GM23338 (cell line): ENCODE measurements around the gene TP53BP1. TPM values are rescaled to one million over a fixed set of nuclear protein-coding genes. Genes with fewer than 3 reads are reported as not detected.
A peak's percentile ranks its signal among the peaks of the same experiment; 100 is the strongest.

ENCODE experiments used
- ATAC-seq: fragments of 200-7000 bp; cut with Tn5 transposase; 3 replicates; pipeline ENCODE4 v1.9.1; 2020
- DNase-seq: peaks from one replicate; pipeline ENCODE4 v3.0.0-alpha.2; 2015; ENCODE audit warnings: low spot score
- H2AFZ ChIP-seq: fragments of 200-600 bp; sonication (generic); 2 replicates; pipeline ENCODE4 v1.8.0; 2016; ENCODE audit warnings: antibody characterized with exemption, mild to moderate bottlenecking, moderate library complexity
- H3F3A ChIP-seq: fragments of 200-600 bp; sonication (generic); replicated peaks from 2 replicates; pipeline ENCODE4 v1.8.0; 2017; ENCODE audit warnings: antibody characterized with exemption, mixed run types, low read depth
- H3K27ac ChIP-seq: fragments of 200-600 bp; sonication (generic); 2 replicates; pipeline ENCODE4 v1.6.1; 2016; ENCODE audit warnings: low read depth
- H3K27me3 ChIP-seq: fragments of 200-600 bp; sonication (generic); 2 replicates; pipeline ENCODE4 v1.8.0; 2016; ENCODE audit warnings: mild to moderate bottlenecking, mixed run types, moderate library complexity; ENCODE audit not compliant: insufficient read depth
- H3K36me3 ChIP-seq: fragments of 200-600 bp; sonication (generic); 2 replicates; pipeline ENCODE4 v1.8.0; 2016; ENCODE audit warnings: mild to moderate bottlenecking; ENCODE audit not compliant: insufficient read depth
- H3K4me1 ChIP-seq: fragments of 200-600 bp; sonication (generic); 2 replicates; pipeline ENCODE4 v1.8.0; 2016; ENCODE audit warnings: mild to moderate bottlenecking, moderate library complexity; ENCODE audit not compliant: insufficient read depth
- H3K4me2 ChIP-seq: fragments of 200-600 bp; sonication (generic); 2 replicates; pipeline ENCODE4 v1.7.1; 2017; ENCODE audit warnings: mixed run types
- H3K4me3 ChIP-seq: fragments of 200-600 bp; sonication (generic); 2 replicates; pipeline ENCODE4 v1.6.1; 2016; ENCODE audit warnings: mixed run types
- H3K79me2 ChIP-seq: fragments of 200-600 bp; sonication (generic); replicated peaks from 2 replicates; pipeline ENCODE4 v1.8.0; 2017; ENCODE audit warnings: mild to moderate bottlenecking; ENCODE audit not compliant: insufficient read depth
- H3K9me2 ChIP-seq: fragments of 200-600 bp; sonication (generic); 2 replicates; pipeline ENCODE4 v1.8.0; 2017; ENCODE audit not compliant: insufficient read depth
- H4K20me1 ChIP-seq: fragments of 200-600 bp; sonication (generic); replicated peaks from 2 replicates; pipeline ENCODE4 v1.8.0; 2017; ENCODE audit warnings: mild to moderate bottlenecking; ENCODE audit not compliant: insufficient read depth
- H3K27ac Mint-ChIP-seq: 2 replicates; pipeline ENCODE4 v1.8.0; 2020; ENCODE audit warnings: inconsistent platforms, mild to moderate bottlenecking, moderate library complexity, mixed read lengths
- H3K27me3 Mint-ChIP-seq: 3 replicates; pipeline ENCODE4 v1.8.0; 2022; ENCODE audit warnings: low read depth, mild to moderate bottlenecking, moderate library complexity, mixed read lengths, inconsistent platforms; ENCODE audit not compliant: insufficient read depth, poor library complexity
- H3K36me3 Mint-ChIP-seq: 3 replicates; pipeline ENCODE4 v1.8.0; 2021; ENCODE audit warnings: low read depth, mild to moderate bottlenecking, inconsistent platforms, moderate library complexity, mixed read lengths
- H3K4me1 Mint-ChIP-seq: 3 replicates; pipeline ENCODE4 v1.8.0; 2020; ENCODE audit warnings: mild to moderate bottlenecking, inconsistent platforms, mixed read lengths
- H3K4me3 Mint-ChIP-seq: 3 replicates; pipeline ENCODE4 v1.8.0; 2021; ENCODE audit warnings: moderate library complexity, mild to moderate bottlenecking, inconsistent platforms, mixed read lengths
- H3K9me3 Mint-ChIP-seq: 3 replicates; pipeline ENCODE4 v1.8.0; 2020; ENCODE audit warnings: moderate library complexity, mild to moderate bottlenecking, inconsistent platforms, mixed read lengths
- CREB1 ChIP-seq: fragments of 250-450 bp; sonication (Bioruptor Pico); IDR thresholded peaks from 2 replicates; pipeline ENCODE4 v1.5.0; 2020; ENCODE audit warnings: low read depth, mild to moderate bottlenecking, moderate library complexity
- EZH2 ChIP-seq: fragments of 200-600 bp; sonication (generic); IDR thresholded peaks from one replicate; pipeline ENCODE4 v1.8.0; 2017; ENCODE audit warnings: antibody characterized with exemption, mild to moderate bottlenecking, low read depth; ENCODE audit not compliant: unreplicated experiment
- EZH2phosphoT487 ChIP-seq: fragments of 200-600 bp; sonication (generic); IDR thresholded peaks from one replicate; pipeline ENCODE4 v1.8.1; 2018; ENCODE audit warnings: antibody characterized with exemption; ENCODE audit not compliant: unreplicated experiment
- JUNB ChIP-seq: IDR thresholded peaks from one replicate; pipeline ENCODE4 v1.6.1; 2016; ENCODE audit warnings: antibody characterized with exemption; ENCODE audit not compliant: unreplicated experiment
- NANOG ChIP-seq: IDR thresholded peaks from 2 replicates; pipeline ENCODE4 v1.6.1; 2016; ENCODE audit warnings: antibody characterized with exemption, borderline replicate concordance
- POLR2AphosphoS5 ChIP-seq: IDR thresholded peaks from 2 replicates; pipeline ENCODE4 v1.6.1; 2016; ENCODE audit warnings: antibody characterized with exemption, low read depth
- STAT1 ChIP-seq: IDR thresholded peaks from one replicate; pipeline ENCODE4 v1.6.1; 2016; ENCODE audit warnings: antibody characterized with exemption; ENCODE audit not compliant: unreplicated experiment
- polyA plus RNA-seq: library from polyadenylated mRNA; unstranded; fragments of >200 nt; fragmentation: Nextera tagmentation; extraction: Ambion mirVana; gene quantifications from 2 replicates; pipeline ENCODE4 v1.2.1, GENCODE V29; 2016
- total RNA-seq: library from RNA; depleted of rRNA; stranded (reverse); fragments of >200 nt; shearing (Covaris generic); gene quantifications from 2 replicates; pipeline ENCODE4 v1.2.3, GENCODE V29; 2014
- TF ChIP-seq, protein P1 (sequence below), 2 experiments: fragments of 200-600 bp in 1 of 2; sonication (generic) in 1 of 2; conservative IDR thresholded peaks; 2 replicates each; pipeline versions ENCODE4 v1.5.1 to v1.6.1; 2016 to 2017; ENCODE audit warnings: antibody characterized with exemption in 2 of 2, low read depth in 2 of 2, mild to moderate bottlenecking in 2 of 2, moderate library complexity in 1 of 2
- TF ChIP-seq, protein P2 (sequence below): IDR thresholded peaks from 2 replicates; pipeline ENCODE4 v1.6.1; 2016; ENCODE audit warnings: antibody characterized with exemption

Gene TP53BP1
- total and polyA plus RNA-seq, 2 experiments from 2014 or later = 17.7 to 81.3 TPM

DNA sequence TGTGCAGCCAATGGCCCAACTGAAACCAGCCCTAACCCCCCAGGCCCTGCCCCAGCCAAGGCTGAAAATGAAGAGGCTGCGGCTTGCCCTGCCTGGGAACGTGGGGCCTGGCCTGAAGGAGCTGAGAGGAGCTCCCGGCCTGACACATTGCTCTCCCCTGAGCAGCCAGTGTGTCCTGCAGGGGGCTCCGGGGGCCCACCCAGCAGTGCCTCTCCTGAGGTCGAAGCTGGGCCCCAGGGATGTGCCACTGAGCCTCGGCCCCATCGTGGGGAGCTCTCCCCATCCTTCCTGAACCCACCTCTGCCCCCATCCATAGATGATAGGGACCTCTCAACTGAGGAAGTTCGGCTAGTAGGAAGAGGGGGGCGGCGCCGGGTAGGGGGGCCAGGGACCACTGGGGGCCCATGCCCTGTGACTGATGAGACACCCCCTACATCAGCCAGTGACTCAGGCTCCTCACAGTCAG lies 35.6 kb upstream of the TP53BP1 start:
- H3K27ac Mint-ChIP-seq = no peak overlapping the region
- Histone ChIP-seq H3K79me2 (no peaks in the 10 kb centered on the region), H3K4me2 (no peak overlapping the region), H3K4me3 (no peak overlapping the region), H3F3A (no peaks in the 10 kb centered on the region), H4K20me1 (no peaks in the 10 kb centered on the region), H3K36me3 (no peaks in the 10 kb centered on the region), H3K27me3 (no peaks in the 10 kb centered on the region), H3K9me2 (no peaks in the 10 kb centered on the region), H3K27ac (no peak overlapping the region), H3K4me1 (peaks cover 8% of the 10 kb centered on the region; the same call in 1 of the 2 replicates), H2AFZ (no peak overlapping the region)
- peaks cover 28% of the 10 kb centered on the region for H3K4me1 Mint-ChIP-seq
- peaks cover 13% of the 10 kb centered on the region; the same call in 2 of the 3 replicates for H3K9me3 Mint-ChIP-seq
- no peak for ATAC-seq
- DNase-seq = no peak
- TF ChIP-seq, protein P1, sequence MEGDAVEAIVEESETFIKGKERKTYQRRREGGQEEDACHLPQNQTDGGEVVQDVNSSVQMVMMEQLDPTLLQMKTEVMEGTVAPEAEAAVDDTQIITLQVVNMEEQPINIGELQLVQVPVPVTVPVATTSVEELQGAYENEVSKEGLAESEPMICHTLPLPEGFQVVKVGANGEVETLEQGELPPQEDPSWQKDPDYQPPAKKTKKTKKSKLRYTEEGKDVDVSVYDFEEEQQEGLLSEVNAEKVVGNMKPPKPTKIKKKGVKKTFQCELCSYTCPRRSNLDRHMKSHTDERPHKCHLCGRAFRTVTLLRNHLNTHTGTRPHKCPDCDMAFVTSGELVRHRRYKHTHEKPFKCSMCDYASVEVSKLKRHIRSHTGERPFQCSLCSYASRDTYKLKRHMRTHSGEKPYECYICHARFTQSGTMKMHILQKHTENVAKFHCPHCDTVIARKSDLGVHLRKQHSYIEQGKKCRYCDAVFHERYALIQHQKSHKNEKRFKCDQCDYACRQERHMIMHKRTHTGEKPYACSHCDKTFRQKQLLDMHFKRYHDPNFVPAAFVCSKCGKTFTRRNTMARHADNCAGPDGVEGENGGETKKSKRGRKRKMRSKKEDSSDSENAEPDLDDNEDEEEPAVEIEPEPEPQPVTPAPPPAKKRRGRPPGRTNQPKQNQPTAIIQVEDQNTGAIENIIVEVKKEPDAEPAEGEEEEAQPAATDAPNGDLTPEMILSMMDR (conservative IDR thresholded peaks at IDR 0.05; ENCODE audit: low read depth in 2 of 2) = peak in 1 of 2 experiments; percentile 26; a peak in 1 of 4 replicates
- TF ChIP-seq EZH2 = no peak
- H3K4me3 Mint-ChIP-seq = no peak overlapping the region
- H3K27me3 Mint-ChIP-seq = peaks cover 8% of the 10 kb centered on the region
- H3K36me3 Mint-ChIP-seq = peaks cover 20% of the 10 kb centered on the region

- H3F3A ChIP-seq = no peaks in the 10 kb centered on the region
- no peak overlapping the region for H3K4me2 ChIP-seq
- no peaks in the 10 kb centered on the region for H4K20me1 ChIP-seq
- Mint-ChIP-seq H3K27me3 (peaks cover 9% of the 10 kb centered on the region), H3K4me1 (peaks cover 28% of the 10 kb centered on the region), H3K4me3 (no peak overlapping the region), H3K9me3 (peaks cover 18% of the 10 kb centered on the region), H3K36me3 (peaks cover 26% of the 10 kb centered on the region), H3K27ac (no peak overlapping the region)
- H3K27ac ChIP-seq = no peak overlapping the region
- H3K4me1 ChIP-seq = peaks cover 8% of the 10 kb centered on the region; the same call in 1 of the 2 replicates
- H3K9me2 ChIP-seq = no peaks in the 10 kb centered on the region
- H3K4me3 ChIP-seq = no peak overlapping the region
- H2AFZ ChIP-seq = no peak overlapping the region
- no peaks in the 10 kb centered on the region for H3K36me3 ChIP-seq
- no peaks in the 10 kb centered on the region for H3K27me3 ChIP-seq
- DNase-seq = no peak
- H3K79me2 ChIP-seq = no peaks in the 10 kb centered on the region
- no peak for ATAC-seq
- TF ChIP-seq EZH2phosphoT487 (no peak), EZH2 (no peak), STAT1 (no peak), CREB1 (CRISPR knock-in tag) (no peak), POLR2AphosphoS5 (no peak), JUNB (no peak), NANOG (no peak)
- TF ChIP-seq, protein P1 (conservative IDR thresholded peaks at IDR 0.05; ENCODE audit: low read depth in 2 of 2) = no peak
- TF ChIP-seq, protein P2, sequence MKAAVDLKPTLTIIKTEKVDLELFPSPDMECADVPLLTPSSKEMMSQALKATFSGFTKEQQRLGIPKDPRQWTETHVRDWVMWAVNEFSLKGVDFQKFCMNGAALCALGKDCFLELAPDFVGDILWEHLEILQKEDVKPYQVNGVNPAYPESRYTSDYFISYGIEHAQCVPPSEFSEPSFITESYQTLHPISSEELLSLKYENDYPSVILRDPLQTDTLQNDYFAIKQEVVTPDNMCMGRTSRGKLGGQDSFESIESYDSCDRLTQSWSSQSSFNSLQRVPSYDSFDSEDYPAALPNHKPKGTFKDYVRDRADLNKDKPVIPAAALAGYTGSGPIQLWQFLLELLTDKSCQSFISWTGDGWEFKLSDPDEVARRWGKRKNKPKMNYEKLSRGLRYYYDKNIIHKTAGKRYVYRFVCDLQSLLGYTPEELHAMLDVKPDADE = no peak
Measured at GRCh38 chr15:43527802-43528541, 35.0 kb upstream of the TP53BP1 start.
